ENCODE results near the gene FAM151A.

Gene FAM151A

DNA sequence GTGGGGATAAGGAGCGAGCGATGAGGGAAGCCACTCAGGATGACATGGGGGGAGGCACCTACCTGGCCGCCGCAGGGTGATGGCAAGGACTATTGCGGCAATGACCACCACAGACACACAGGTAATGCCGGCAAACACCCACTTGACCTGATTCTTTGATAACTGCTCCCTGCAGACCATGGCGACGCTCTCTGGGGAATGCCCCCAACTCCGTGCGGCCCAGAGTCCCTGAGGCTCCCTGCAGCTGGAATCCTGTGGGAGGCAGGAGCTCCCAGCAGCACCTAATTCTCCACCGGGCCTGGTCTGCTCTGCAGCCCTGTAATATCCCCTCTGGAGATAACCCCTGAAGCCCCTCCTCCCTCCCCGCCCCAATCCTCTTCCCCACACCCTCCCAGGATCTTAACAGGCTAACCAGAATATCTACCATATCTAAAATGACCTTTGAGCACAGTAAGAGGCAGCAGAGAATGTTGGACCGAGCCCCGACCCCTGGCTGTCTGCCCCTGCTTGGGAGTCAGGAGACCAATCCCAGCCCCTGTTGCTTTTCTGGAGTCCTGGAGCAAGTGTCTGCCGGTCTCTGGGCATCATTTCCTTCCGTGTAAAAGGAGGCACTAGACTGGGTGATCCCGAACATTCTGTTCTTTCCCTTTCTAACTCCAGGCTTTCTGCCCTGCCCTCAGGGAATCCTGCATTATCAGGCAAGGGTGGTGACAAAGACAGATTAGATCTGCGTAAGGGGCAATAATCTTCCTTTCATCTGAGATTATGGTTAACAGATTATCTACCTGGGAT, at the start of gene FAM151A:
Gene FAM151A, minus strand, starts transcription at position 310 of the 792 bp plus-strand sequence. Its CDS starts 130 bp downstream, at position 180.
- no peak for DNase-seq (ENCODE audit: low read depth in 2 of 2)

DNA sequence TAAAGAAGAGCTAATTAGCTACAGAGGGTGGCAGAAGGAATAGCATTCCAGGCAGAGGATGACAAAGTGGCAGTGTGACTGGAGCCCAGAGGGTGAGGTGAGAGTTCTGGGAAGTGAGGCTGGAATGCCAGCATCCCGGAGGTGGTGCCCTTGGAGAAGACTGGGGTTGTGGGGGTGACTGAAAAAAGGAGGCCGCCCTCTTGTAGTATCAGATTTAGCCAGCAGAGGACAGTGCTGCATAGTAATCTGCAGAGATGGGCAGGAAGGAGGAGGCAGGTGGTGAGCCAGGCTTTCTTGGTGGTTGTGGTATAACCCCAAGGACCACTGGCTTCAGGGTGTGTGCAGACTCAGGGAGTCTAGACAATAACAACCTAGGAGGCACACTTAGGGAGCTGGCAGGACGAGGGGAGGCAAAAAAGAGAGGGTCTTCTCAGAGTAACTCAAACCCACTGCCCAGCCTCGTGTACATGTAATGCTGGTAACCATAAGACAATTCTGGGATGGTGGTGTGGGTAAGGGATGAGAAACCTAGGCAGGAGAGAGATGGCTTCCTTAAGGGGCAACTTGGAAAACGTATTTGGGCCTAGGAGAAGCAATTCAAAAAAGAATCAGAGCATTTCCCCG, 48.8 kb upstream of the FAM151A start:
- DNase-seq (ENCODE audit: low read depth in 2 of 2): peak; percentile 55 to 58

DNA sequence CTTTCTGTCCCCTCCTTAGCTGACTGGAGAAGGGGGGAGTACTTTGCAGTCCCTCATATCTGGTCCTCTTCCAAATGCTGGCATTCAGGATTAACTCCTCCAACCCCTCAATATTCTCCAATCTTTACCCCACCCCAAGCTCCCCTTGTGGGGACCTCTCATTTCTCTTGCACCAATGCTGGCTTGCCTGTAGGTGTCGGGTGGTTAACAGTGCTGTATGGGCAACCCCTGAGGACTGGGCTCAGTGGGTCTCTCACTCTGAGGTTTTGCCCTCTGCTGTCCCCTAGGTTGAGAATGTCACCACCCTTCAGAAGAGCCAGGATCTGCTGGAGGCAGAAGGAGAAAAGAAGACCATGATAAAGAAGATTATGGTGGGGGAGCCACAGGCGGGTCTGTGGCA, 45.2 kb upstream of the FAM151A start:
- DNase-seq (ENCODE audit: low read depth in 2 of 2): no peak

DNA sequence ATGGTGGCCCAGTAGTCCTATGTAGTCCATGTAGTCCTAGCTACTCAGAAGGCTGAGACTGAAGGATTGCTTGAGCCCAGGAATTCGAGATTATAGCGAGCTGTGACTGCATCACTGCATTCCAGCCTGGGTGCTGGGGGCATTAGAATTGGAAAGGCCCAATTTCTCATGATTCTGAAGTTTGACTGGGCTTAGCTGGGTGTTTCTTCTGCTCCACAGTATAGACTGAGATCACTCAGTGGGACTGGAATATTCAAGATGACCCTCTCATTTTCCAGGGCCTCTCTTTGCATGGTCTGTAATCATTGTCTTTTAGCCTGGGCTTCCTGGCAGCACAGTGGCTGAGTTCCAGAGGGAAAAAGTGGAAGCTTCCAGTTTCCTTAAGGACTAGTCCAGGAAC, 44.5 kb upstream of the FAM151A start:
- DNase-seq (ENCODE audit: low read depth in 2 of 2): no peak

DNA sequence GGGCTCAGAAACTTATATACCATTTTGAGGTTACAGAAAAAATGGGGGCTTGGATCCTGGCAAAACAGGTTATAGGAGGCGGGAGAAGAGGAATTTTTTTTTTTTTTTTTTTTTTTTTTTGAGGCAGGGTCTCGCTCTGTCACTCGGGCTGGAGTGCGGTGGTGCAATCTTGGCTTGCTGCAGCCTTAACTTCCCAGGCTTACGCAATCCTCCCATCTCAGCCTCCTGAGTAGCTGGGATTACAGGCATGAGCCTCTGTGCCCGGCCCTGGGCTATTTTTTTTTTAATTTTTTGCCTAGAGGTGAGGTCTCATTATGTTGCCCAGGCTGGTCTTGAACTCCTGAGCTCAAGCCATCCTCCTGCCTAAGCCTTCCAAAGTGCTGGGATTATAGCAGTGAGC, 43.0 kb upstream of the FAM151A start:
- no peak for DNase-seq (ENCODE audit: low read depth in 2 of 2)

DNA sequence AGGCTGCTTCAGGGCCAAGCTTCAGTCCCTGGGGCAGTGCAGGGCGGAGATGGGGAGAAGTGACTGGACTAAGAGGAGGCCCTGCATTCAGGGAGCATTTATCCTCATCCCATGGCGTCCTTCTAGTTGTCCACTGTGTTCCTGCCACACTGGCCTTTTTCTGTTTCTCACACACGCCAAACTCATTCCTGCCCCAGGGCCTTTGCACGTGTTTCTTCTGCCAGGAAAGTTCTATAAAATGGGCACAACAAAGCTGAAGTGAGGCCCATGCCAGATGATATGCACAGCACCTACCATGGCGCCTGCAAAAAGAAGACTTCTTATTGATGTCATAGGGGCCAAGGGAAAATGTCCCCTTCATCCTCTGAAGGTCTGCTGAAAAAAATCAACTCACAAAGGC, 42.5 kb upstream of the FAM151A start:
- no peak for DNase-seq (ENCODE audit: low read depth in 2 of 2)

DNA sequence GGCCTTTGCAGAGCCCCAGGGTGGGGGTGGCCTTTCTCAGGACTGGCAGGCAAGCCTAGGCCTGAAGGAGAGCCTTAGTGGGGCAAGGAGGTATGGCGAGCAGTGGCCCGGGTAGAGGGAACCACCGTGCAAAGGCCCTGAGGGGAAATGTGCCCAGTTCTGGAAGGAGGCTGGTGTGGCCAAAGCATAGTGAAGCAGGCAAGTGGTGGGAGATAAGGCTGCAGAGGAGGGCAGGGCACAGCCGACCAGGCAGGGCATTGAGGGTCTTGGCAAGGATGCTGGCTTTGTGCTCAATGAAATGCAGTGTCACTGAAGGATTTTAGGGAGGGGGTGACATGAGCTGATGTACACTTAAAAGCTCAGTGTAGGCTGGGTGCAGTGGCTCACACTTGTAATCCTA, 41.0 kb upstream of the FAM151A start:
- no peak for DNase-seq (ENCODE audit: low read depth in 2 of 2)

DNA sequence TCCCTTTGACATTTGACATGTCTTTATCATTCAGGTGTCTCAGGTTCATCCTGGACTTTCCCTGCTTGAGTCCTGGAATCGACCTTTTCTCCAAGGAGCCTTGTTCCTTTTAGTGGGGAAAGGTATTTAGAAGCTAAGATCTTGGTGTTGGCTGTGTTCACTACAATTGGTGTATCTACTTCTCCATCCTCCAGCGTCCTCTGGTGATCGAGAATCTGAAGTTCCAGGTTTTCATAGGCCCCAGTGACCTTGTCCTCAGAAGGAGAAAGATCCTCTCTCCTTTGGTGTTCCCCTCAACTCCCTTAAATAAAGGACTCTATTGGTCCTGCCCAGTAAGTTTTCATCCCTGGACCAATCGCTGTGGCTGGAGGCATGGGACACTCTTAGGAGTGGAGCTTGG, 40.4 kb upstream of the FAM151A start:
- DNase-seq (ENCODE audit: low read depth in 2 of 2): no peak

DNA sequence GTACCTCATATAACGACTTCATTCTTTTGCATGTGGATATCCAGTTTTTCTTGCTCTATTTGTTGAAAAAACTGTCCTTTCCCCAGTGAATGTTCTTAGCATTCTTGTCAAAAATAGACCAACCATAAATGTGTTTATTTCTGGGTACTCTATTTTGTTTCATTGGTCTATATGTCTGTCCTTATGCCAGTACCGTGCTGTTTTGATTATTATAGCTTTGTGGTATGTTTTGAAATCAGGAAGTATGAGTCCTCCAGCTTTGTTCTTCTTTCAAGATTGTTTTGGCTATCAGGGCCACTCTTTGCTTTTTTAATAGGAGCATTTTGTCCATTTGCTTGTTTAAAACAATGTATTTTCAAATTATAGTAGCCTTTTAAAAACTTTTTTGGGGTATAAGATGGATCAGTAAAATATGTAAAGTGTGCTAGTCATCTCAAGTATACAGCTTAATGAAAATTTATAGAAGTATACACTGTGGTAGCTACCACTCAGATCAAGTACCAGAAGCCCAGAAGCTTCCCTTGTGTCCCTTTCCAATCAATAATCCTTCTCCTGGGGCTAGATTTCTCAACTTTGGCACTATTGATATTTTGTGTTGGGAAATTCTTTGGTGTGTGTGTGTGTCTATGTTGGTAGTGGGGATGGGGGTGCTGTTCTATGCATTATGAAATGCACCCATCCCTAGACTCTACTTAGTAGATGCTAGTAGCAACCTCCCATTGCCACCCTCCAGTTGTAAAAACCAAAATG, 35.0 kb upstream of the FAM151A start:
- no peak for DNase-seq (ENCODE audit: low read depth in 2 of 2)

DNA sequence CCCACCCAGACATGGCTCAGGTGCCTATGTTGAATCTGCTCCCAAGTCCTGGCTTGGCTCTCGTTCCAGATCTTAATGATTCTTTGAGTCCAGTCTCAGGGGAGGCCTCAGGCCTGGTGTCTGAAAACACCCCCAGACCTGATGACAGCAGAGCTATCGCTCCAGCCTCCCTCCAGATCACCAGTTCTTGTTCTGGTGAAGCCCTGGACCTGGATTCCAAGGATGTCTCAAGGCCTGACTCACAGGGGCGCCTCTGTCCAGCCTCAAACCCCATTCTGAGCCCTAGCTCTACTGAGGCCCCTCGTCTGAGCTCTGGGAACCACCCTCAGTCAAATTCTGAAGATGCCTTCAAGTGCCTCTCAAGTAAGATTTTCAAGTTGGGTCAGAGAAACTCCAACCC, 29.7 kb upstream of the FAM151A start:
- DNase-seq (ENCODE audit: low read depth in 2 of 2): no peak

DNA sequence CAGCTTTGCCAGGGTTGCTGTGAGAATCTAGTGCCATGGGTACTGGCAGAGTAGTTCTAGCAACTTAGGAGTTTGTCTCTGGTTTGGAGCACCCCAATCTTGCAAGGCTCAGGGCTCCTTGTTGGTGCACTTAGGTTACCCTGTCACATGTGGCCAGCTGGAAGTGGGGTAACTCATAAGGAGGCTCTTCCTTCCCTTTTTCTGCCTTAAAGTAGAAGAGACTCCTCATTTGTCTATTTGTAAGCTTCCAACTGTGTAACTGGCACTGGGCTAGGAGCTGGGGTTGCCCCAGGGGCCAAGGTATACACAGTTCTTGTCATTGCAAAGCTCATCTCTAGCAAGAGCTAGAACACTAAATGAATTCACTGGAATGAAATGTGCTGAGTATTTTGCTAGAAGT, 28.8 kb upstream of the FAM151A start:
- no peak for DNase-seq (ENCODE audit: low read depth in 2 of 2)

DNA sequence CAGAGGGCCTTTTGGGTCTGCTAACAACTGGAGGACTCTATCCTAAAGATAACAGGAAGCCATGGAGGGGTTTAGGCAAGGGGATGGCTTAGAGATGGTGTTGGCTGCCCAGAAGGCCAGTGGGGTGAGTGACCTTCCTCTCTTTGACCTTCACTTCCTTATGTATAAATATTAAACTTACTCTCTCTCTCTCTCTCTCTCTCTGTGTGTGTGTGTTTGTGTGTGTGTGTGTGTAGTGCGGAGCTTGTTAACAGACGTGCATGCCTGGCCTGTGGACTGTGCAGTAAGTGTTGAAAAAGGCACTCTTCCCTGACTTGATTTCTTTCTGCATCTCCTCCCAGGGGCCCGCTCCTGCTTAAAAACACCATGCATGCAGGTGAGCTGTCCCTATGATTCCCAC, 28.3 kb upstream of the FAM151A start:
- DNase-seq (ENCODE audit: low read depth in 2 of 2): no peak

DNA sequence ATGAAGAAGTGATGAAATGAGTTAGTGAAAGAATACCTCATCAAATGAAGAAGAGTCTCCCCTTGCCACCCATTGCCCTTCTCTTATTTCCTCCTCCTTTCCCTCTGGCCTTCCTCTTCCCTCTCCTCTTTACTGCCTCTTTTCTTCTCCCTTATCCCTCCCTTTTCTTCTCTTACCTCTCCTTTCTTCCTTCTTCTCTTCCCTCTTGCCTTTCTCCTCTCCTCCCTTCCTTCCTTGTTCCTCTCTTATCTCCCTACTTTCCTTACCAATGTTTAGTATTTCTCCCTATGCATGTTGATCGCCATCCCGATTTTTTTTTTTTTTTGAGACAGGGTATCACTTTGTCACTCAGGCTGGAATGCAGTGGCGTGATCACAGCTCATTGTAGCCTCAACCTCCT, 27.1 kb upstream of the FAM151A start:
- no peak for DNase-seq (ENCODE audit: low read depth in 2 of 2)

DNA sequence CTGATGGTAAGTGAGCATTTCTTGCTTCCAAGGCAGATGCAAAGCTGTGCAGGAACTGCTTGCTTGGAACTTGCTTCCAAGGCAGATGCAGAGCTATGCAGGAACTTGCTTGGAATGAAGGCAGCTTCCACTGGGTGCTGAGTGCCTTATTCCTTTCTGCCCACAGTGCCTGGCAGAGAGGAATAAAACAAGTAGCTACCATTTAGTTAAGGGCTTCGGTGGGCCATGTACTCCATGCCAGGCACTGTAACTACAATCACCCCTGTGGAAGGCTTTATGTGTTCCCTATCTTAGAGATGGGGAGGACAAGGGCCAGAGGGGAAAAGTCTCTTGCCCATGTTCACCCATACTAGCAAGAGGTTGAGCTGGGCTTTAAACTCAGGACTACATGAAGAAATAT, 26.6 kb upstream of the FAM151A start:
- DNase-seq (ENCODE audit: low read depth in 2 of 2): no peak

DNA sequence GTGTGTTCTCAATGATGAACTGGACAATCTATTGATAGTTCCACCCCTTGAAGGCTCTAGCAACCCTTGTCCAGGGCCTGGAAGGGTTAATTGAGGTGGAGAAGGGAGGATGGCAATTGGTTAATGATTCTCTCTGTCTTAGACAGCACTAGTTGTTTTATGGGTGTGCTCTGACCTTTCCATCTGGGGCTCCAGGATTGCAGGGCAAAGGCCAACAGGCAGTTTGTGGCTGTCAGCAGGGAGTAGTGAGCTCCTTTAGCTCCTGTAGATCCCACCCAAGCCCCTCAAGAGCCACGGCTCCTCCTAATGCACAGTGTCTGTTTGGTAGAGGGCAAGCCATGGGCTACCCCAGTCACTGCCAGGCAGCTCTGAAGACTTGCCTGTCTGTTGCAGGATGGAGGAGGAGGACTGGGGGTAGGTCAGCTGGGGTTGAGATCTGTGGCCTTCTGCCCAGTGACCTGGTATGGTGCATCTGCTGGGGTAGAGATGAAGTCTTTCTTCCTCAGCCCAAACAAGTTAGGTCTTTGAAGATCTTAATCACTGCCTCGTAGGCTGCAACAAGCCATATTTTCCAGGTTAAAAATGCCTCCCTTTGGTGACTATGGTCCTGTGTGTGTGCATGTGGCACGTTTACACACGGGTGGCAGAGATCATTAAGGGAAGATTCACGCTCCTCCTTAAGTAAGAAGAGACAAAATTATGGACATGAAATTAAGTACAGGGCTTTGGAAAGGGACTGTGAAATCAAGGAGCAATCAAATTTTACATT, 26.0 kb upstream of the FAM151A start:
- DNase-seq (ENCODE audit: low read depth in 2 of 2): no peak

DNA sequence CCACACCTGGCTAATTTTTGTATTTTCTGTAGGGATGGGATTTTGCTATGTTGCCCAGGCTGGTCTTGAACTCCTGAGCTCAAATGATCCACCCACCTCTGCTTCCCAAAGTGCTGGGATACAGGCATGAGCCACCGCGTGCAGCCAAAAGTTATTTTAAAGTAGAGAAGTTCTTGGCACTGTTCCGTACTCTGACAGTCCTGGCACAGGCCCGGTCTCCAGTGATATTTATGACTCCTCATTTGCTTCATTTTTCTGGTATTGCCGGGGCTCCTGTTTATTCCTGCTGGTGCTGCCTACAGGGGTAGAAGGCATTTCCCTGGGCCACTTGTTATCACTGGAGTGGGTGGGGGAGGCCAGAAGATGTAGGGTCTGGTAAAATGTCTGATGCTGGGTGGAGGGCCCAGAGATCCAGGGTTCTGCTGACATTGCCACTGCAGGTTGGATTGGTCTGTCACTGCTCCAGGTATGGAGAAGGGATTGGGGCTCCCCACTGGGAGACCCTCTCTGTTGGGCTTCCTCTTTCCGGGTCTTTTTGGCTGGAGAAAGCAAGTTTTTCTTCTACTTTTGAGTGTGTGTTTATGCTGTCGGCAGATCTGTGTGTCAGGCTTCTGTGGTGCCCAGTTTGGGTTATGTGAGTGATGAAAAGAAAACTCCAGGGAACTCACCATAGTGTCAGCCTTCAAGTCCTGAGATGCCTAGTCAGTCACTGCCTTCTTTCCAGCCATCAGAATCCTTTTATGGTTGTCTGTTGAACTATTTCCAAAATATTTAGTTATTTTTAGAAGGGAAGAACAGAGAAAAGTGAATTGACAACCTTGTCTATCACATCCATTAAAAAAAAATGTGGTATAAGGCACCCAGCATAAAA, 22.7 kb upstream of the FAM151A start:
- DNase-seq (ENCODE audit: low read depth in 2 of 2): no peak

DNA sequence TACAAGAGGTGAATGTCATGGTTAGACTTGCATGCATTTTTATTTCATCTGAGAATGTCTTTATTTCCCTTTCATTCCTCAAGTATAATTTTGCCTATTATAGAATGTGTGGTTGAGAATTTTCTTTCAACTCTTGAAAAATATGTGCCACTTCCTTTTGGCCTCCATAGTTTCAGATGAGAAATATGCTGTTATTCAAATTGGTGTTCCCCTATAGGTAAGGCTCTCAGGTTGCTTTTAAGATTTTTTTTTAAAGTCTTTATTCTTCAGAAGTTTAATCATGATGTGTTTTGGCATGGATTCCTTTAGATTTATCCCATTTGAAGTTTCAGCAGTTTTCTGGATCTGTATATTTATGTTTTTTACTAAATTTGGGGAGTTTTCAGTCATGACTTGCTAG, 20.4 kb upstream of the FAM151A start:
- no peak for DNase-seq (ENCODE audit: low read depth in 2 of 2)

DNA sequence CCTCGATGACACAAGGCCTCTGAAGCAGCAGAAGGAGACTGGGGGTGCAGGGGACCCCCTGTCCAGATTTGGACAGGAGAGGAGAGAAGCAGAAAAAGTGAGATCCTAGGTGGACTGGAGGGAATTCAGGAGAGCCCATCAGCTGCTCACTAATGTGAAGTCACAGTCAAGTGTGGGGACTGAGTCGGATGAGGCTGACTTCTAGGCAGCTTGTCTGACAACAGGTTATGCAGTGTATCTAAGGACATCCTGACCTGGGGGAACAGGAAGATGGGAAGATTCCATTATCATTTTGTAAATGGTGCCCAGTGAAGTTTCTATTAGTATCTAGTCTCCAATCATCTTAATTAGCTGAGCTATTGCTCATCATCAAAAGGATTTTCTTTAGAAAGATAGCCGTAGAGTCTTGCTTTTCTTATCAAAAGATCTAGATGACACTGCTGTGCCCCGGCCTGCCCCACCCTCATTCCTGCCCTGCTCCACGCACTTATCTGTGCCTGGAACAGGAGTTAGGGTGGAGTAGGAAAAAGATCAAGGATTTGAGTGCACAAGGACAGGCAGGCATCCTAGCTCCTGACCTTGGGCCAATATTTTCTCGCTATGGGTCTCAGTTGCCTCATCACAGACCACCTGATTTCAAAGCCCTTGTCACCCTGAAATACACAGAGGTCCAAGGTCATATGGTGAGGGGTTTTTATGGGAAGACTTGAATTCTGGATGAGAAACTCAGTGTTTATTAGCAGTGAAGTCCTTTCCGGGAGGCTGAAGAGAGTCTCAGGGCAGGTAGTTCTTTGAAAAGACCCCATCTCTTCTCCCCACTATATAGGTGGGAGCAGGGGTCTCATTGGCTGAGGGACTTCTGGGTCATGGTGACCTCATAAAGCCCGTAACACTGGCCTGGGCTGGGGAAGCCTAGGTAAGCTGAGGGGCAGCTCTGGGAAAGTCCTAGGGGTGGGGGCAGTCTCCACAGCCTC, 17.8 kb upstream of the FAM151A start, which contains the start of gene MROH7:
Gene MROH7, plus strand, starts transcription at position 924 of the 974 bp plus-strand sequence. CDS start 11,141 bp downstream, outside the sequence.
- DNase-seq (ENCODE audit: low read depth in 2 of 2): no peak

DNA sequence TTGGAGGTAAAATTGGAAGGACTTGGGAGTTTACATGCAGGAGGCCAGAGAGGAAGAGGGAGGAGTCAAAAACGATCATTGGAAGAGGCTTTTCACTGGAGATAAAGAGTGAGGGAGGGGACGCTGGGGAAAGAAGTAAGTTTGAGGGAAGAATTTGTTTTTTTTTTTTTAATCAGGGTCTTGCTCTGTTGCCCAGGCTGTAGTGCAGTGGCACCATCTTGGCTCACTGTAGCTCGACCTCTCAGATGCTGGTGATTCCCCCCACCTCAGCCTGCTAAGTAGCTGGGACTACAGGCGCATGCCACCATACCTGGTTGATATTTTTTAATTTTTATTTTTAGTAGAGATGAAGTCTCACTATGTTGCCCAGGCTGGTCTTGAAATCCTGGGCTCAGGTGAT, 17.0 kb upstream of the FAM151A start:
- DNase-seq (ENCODE audit: low read depth in 2 of 2): no peak
